Germinal center (tissue), 1 donor: ENCODE data around the gene MBD2.
"Not testable (repeated sequence)": the region's sequence is repeated elsewhere in the genome, so short reads cannot be mapped to it uniquely, and the experiment has no call there.

Source experiments
- DNase-seq: peaks from one replicate; pipeline ENCODE4 v3.0.0; 2012; ENCODE audit warnings: mixed read lengths, low spot score

The MBD2 gene

DNA sequence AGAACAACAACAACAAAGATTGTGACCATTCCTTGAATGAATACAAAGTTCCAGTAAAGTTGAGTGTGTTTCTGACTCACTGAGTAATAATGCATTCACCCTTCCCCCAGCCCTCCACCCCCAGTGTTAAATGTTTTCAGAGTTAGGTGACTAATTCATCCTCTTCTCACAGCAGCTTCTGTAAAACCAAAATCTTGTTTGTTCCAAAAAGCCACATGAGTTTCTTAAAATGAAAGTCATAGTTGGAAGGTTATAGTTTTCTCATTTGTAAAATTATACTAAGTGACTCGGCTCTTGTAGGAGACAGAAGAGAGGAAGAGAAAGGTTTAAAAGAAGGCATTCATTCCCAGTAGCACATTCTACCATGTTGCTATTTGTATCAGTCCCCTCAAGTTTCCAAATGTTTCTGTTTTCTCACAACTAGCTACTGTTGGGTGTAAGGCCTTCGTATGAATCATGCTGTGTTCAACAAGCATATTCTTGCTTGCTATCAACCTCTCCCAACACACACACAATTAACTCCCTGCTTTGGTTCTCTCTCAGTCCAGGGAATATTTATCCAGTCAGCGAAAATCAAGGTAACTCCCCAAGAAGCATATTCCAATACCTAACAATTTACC lies 75.3 kb downstream of the MBD2 start:
- no peak for DNase-seq

- DNase-seq: no peak
Observed at GRCh38 chr18:54148678-54149077, 75.8 kb downstream of the MBD2 start.

DNA sequence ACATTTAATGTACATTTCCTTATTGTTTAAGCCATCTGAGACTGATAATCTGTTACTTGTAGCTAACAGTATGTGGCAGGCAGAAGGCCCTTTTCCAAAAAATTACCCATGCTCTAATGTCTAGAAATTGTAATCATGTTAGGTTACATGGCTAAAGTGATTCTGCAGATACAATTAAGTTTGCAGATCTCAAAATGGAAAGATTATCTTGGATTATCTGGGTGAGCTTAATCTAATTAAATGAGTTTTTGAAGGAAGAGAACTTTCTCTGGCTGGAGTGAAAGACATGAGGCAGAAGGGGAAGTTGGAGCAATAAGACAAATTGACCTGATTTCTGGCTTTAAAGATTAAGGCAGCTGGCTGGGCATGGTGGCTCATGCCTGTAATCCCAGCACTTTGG lies 76.3 kb downstream of the MBD2 start:
- no peak for DNase-seq

DNA sequence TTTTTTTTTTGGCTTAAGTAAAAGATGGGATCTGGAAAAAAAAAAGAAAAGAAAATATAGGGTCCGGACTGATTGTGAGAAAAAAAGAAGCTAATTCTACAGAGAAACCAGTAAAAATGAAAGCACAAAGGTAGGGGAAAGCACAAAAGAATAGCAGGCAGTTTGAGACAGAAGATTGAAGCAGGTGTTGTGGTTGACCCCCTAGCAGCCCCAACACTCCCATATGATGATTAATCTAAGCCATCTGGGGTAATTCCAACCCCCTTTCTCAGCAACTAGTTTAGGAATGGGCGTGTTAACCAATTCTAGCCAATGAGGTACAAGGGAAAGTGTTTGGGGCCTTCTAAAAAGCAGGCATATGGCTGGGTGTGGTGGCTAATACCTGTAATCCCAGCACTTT lies 77.0 kb downstream of the MBD2 start:
- DNase-seq: no peak

- DNase-seq: no peak
Observed at GRCh38 chr18:54141041-54141608, 83.3 kb downstream of the MBD2 start.

GRCh38 chr18:54140641-54141040 lies 83.8 kb downstream of the MBD2 start:
- no peak for DNase-seq

- no peak for DNase-seq
Observed at GRCh38 chr18:54135216-54135615, 89.3 kb downstream of the MBD2 start.

DNA sequence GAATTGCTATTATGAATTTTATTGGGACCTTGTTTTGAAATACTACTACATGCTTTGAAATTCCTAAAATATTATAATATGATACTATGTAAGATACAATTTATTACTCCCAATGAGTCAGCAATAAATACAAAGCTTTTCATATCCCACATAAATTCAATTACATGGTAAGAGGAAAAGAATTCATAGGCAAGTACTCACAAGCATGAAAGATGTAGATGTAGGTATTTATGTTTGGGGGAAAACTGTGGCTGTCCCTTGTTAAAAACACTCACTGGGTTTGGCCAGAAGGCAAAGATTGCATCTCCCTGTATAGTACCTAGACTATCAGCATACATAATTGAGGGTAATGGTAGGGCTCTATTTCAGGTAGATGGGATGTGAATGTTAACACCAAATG lies 90.4 kb downstream of the MBD2 start:
- no peak for DNase-seq

DNA sequence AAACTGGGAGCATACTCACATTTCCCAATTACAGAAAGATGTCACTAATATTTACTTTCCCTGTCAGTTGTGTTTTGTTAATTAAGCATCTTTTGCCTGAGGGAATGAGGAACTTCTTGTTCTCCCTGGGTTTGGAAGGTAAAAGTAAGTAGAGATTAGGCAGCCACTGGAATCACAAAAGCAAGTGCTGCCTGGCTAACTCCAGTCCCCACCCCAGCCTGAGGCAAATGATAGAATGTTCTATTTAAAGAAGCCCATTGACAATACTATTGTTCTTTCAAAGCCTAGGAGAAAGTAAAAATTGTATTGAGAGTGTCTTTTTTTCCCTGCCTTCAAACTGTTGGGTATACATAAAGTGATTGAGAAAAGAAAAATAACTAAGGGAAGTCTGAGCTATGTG lies 93.8 kb downstream of the MBD2 start:
- no peak for DNase-seq

- no peak for DNase-seq
Observed at GRCh38 chr18:54130177-54130576, 94.3 kb downstream of the MBD2 start.

DNA sequence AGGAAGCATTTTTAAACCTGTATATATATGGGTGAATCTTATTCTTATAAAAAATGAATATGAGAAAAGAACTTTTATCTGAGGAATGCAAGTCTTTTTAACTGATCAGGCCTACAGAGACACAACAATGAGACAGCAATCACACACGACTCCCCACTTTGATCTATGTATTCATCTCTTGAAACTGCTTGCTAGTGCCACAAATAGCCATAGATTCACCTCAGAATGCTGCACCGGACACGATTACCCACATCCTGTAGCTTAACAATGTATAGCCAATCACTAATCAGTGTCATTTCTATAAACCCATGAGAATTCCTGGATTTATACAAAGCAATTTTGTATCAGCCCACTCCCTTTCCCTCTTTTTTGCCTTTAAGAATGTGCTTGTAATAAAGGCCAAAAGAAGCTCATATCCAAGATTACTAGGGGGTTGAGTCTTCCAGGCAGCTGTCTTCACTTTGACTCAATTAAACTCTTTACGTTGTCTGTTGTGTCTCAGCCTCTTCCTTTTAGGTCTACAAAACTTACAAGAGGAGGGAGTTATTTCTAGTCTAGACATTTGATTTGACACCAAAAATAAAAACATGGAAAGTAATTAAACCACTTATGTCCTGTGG lies 94.9 kb downstream of the MBD2 start:
- DNase-seq: no peak

- peak; percentile 10 for DNase-seq
Observed at GRCh38 chr18:54127759-54128378, 96.6 kb downstream of the MBD2 start.

- no peak for DNase-seq
Observed at GRCh38 chr18:54125429-54125828, 99.0 kb downstream of the MBD2 start.

- not testable (repeated sequence) for DNase-seq
Observed at GRCh38 chr18:54123720-54124440, 100.6 kb downstream of the MBD2 start.

GRCh38 chr18:54119524-54120019 lies 104.9 kb downstream of the MBD2 start:
- peak; percentile 31 for DNase-seq

GRCh38 chr18:54117853-54118773 lies 106.4 kb downstream of the MBD2 start:
- DNase-seq: no peak

DNA sequence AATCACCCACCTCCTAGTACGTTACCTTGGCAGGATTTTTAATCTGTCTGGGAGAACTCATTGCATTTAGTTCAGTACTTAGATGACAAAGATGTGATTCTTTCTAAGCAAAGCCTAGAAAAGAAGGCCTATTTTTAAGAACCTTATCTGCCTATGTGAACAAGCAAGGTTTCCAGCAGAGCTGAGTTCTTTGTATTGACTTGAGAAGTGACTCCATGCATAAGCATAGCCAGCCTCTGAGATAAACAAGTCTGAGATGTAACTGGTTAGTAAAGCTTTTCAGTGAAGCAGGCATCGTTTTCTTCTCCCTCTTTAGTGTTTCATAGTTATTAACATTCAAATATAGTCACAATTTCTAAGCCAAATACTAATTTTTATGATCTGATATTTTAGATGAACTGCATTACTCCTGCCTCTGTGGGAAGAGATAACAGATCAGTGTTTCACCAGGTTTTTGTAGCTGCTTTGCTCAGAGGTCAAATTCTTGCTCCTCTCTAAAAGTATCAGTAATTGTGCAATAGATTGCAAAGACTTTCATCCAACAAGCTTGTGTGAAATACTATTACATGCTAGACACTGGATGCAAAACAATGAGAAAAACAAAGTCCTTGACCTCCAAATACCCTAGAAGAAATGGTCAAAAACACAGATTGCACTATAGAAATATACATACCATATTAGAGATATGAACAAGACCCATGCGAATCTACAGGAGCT lies 107.8 kb downstream of the MBD2 start:
- DNase-seq: no peak

GRCh38 chr18:54112356-54112755 lies 112.1 kb downstream of the MBD2 start:
- no peak for DNase-seq

DNA sequence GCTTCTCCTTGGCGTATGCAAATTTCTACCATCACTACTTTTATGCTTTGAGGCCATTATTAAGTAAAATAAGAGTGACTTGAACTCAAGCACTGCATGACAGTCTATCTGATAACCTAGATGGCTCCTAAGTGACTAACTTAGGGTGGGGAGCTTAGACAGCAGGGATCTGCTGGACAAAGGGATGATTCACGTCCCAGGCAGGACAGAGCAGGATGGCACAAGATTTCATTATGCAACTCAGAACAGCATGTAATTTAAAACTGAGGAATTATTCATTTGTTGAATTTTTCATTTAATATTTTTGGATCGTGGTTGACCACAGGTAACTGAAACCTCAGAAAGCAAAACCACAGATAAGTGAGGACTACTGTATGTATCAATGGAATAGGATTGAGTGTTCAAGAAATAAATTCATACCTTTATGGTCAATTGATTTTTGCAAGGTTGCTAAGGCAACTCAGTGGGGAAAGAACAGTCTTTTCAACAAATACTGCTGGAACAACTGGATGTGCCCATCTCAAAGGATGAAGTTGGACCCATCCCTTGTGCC lies 115.3 kb downstream of the MBD2 start:
- no peak for DNase-seq

DNA sequence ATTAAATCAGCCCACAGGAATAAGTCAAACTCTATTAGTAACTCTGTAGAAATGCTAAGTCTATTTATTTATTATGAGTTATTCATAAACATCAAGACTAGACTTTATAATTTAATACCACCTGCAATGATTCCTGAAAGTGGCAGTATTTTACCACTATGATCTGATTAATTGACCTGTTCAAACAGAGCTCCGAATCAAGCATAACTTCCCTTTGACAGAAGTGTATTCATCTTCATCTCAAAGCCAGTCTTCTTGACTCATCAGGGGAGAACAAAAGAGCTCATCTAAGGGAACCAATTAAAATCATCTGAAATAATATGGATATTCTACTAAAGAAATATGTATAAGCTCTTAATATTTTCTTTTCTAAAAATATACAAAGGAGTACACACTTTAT lies 122.3 kb downstream of the MBD2 start:
- DNase-seq: no peak
